ENCODE results near the gene CYLD.

Gene CYLD

DNA sequence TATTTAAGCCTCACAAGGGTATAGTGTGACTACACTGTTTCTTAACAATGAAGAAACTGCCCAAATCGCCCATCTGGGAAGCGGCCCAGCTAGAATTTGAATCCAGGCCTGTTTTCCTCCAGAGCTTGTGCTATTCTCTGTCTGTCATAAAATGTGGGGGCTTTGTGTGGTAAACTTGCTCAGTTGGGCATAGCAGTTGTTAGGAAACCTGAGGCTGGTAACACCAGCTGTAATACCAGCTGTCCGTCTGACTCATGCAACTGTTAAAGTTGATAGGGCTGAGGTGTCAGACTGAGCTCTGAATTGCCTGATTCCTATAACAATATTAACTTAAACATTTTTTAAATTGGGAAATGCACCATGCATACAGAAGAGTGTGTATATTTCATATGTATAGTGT lies 39.2 kb upstream of the CYLD start:
- TF ChIP-seq CTCF (IDR thresholded peaks at IDR 0.05; ENCODE audit: unreplicated experiment in 3 of 3): no peak
- Mint-ChIP-seq H3K27me3 (ENCODE audit: low read depth) (peaks cover 19% of the 10 kb centered on the region), H3K4me1 (peaks cover 36% of the 10 kb centered on the region), H3K4me3 (no peak overlapping the region), H3K9me3 (peaks cover 18% of the 10 kb centered on the region), H3K36me3 (ENCODE audit: low read depth) (peaks cover 7% of the 10 kb centered on the region), H3K27ac (peak overlapping the region; percentile 28 to 71 (median 60))

GRCh38 chr16:50704245-50704644 lies 37.6 kb upstream of the CYLD start:
- Mint-ChIP-seq H3K27me3 (ENCODE audit: low read depth) (peaks cover 11% of the 10 kb centered on the region), H3K4me3 (no peak overlapping the region), H3K36me3 (ENCODE audit: low read depth) (peaks cover 7% of the 10 kb centered on the region), H3K9me3 (peaks cover 18% of the 10 kb centered on the region), H3K4me1 (peaks cover 28% of the 10 kb centered on the region), H3K27ac (no peak overlapping the region)
- TF ChIP-seq CTCF (IDR thresholded peaks at IDR 0.05; ENCODE audit: unreplicated experiment in 3 of 3): no peak

- Mint-ChIP-seq H3K27ac (no peak overlapping the region), H3K9me3 (peaks cover 18% of the 10 kb centered on the region), H3K4me1 (peaks cover 21% of the 10 kb centered on the region), H3K36me3 (ENCODE audit: low read depth) (peaks cover 7% of the 10 kb centered on the region), H3K4me3 (no peak overlapping the region), H3K27me3 (ENCODE audit: low read depth) (peaks cover 7% of the 10 kb centered on the region)
- no peak for TF ChIP-seq CTCF (IDR thresholded peaks at IDR 0.05; ENCODE audit: unreplicated experiment in 3 of 3)
Observed at GRCh38 chr16:50705436-50706110, 36.3 kb upstream of the CYLD start.

DNA sequence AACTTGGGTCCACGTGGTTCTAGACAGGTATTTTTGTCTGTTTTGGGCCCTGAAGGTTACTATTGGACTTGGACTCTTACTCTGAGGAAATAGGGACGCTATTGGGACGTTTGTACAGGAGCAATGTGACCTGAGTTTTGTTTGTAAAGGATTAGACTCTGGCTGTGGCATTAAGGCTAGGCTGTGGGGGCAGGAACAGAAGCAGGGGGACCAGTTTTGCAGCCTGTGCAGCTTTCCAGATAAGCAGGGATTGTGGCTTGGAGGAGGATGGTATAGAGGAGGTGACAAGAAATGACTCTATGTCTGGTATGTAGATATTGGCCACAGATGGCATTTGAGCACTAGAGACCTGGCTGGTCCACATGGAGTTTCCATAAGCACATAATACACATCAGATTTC lies 35.6 kb upstream of the CYLD start:
- H3K9me3 Mint-ChIP-seq: peaks cover 18% of the 10 kb centered on the region
- no peak for TF ChIP-seq CTCF (IDR thresholded peaks at IDR 0.05; ENCODE audit: unreplicated experiment in 3 of 3)
- peaks cover 7% of the 10 kb centered on the region for H3K27me3 Mint-ChIP-seq (ENCODE audit: low read depth)
- H3K4me3 Mint-ChIP-seq: no peak overlapping the region
- peaks cover 7% of the 10 kb centered on the region for H3K36me3 Mint-ChIP-seq (ENCODE audit: low read depth)
- peaks cover 14% of the 10 kb centered on the region for H3K4me1 Mint-ChIP-seq
- H3K27ac Mint-ChIP-seq: no peak overlapping the region

GRCh38 chr16:50708373-50709060 lies 33.4 kb upstream of the CYLD start:
- Mint-ChIP-seq H3K4me3 (no peak overlapping the region), H3K36me3 (ENCODE audit: low read depth) (peaks cover 7% of the 10 kb centered on the region), H3K27me3 (ENCODE audit: low read depth) (peaks cover 7% of the 10 kb centered on the region), H3K27ac (no peak overlapping the region), H3K4me1 (peaks cover 7% of the 10 kb centered on the region), H3K9me3 (peaks cover 14% of the 10 kb centered on the region)
- TF ChIP-seq CTCF (IDR thresholded peaks at IDR 0.05; ENCODE audit: unreplicated experiment in 3 of 3): no peak
